HUDEP-2 (cell line): ENCODE data around the gene WSCD1.

Experiments
- DNase-seq, 76 experiments: peaks; one replicate each; lab custom pipeline; 2025; ENCODE audit not compliant: unreplicated experiment in 76 of 76; lab: John Stamatoyannopoulos, UW

WSCD1 gene

DNA sequence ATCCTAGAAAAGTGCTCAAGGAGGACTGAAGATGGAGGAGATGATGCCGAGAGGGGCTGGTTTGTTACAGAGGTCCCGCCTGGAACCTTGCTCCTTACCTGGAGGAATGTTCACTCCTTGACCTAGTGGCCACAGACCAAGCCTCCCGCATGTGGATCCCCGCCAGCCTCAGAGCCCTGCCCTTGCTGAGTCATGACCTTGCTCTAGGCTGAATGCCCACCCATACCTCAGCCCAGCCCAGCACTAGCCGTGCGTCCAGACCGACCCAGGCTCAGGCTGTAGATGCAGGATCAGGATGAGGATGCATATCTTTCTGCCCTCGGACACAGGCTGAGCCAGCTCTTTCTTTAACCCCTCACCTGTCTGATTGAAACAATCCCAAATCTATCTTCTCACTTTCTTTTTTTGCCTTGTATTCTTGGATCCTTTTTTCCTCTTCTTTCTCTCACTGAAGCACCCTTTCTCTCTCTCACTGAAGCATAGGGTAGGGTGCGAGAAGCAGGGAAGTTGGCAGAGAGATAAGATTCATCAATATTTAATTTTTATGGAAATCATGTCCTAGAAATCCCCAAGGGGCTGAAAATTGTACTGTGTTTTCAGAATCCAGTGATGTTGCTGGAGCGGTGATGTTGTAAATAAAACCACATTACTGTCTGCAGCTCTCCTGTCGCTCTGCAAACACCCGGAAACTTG, 34.9 kb downstream of the WSCD1 start:
- no peak for DNase-seq

DNA sequence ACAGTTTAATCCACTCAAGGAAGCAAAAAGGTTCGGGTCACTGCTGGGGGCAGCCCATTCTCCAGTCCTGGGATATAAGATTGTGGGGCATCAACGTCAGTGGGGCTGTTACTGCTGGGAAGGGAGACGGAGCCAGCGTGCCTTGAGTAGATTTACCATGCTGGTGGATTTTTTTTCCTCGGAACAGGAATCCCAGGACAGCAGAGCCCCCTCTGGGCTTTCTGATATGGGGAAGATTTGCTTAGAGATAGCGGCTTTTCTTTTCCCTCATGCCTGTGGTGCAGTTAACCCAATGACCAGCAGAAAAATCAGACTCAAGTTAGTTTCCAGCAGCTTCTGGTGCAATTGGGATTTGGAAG, 35.4 kb downstream of the WSCD1 start:
- no peak for DNase-seq

DNA sequence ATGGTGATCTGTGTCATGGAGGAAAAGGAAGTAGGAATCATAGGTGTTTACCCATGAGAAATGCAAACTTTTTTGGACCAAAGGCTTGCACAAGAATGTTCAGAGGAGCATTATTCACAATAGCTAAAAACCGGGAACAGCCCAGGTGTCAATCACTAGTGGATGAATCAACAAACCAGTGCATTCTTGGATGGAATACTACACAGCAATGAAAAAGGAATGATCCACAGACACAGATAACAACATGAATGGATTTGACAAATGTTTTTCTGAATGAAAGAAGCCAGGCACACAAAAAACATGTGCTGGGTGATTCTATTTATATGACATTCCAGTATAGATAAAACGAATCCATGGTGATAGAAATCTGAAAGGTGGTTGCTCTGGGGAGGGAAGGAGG, 36.0 kb downstream of the WSCD1 start:
- DNase-seq, result no peak

DNA sequence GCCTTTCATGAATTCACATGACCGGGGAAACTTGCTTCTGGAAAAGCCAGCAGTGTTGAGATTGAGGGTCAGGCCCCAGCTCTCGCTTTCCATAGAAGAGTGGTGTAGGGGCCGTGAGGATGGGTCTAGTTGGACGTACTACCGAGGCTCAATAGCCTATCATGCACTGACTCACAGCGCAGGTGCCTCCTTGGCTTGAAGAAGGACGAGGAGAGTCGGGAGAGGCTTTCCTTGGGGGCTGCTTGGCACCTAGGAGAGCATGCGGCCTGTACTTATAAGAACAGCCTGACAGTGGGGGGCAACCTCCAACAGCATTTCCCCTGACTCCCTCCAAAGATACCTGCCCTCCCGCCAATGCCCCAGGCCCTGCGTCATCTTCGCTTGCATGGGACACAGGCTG, 37.6 kb downstream of the WSCD1 start:
- no peak for DNase-seq

DNA sequence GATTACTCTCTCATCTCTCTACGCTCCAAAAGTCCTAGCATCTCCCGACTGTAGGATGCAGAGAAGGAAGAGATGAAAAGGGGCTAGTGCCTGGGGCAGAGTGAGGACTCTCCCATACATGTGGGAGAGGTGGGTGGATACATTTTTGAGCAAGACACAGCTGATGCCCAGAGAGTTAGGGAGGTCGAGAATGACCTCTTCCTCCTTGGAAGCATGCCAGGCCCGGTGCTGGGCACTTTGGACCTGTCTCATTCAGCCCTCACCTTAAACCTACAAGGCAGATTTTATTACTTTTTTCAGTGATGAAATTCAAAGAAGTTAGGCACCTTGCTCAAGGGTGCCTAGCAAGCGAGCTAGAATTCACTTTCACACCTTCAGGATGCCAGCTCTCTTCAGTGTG, 38.2 kb downstream of the WSCD1 start:
- DNase-seq, result no peak

DNA sequence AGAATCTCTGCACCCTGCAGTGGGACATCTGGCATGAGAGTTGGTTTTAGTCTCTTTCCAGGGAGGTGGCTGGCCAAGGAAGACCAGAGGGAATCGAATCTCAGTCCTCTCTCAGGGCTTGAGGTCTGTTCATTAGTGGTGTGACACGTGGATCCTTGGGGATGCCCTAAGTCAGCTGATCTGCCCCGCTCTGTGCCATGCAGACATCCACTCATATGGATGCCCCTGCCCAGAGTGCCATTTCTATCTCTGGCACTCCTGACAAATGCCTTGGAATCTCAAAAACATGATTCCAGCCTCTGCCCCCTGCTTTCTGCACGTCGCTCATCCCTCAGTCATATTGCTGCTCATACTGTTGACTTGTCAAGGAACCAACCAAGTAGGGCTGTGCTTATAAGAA, 38.8 kb downstream of the WSCD1 start:
- no peak for DNase-seq

DNA sequence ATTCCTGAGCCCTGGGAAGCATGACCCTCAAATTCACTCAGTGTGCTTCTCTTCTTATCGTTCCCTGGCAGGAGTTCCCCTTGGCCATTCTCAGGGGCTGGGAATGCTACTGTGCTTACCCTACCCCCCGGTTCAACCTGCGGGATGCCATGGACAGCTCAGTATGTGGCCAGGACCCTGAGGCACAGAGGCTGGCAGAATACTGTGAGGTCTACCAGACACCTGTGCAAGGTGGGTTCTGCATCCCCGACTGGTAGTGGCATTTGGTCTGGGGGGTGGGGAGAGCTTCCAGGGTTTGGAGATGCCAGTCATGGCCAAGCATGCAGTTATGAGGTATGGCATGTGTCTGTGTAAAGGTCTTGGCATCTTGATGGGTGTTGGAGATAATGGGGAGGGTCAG, 39.4 kb downstream of the WSCD1 start:
- DNase-seq, result no peak

DNA sequence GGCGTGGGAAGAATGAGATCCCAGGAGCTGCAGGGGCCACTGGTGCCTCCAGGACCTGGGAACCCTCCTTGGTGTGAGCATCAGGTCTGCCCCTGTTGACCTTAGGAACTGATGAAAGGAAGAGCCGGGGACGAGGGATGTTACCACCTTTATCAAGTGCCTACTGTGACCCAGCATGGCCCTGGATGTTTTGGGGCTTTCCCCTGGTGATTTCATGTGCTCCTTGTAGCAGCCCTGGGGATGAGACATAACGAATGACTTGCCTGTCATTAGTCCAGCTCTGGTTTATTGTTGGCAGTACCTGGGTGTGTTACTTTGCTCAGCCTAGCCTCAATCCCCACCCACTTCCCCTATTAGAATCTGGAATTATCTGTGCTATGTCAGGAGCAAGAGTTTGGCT, 39.9 kb downstream of the WSCD1 start:
- DNase-seq, result no peak

DNA sequence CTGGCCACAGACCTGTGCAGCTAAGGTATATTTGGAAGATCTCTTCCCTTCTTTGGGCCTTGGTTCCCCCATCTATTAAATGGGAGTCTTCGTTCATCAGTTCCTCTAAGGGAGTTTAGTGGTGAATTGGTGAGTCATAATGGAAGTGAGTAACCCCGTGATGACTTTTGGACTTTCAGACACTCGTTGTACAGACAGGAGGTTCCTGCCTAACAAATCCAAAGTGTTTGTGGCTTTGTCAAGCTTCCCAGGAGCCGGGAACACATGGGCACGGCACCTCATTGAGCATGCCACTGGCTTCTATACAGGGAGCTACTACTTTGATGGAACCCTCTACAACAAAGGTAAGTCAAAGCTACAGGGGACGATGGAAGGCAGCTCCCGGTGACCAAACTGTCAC, 40.4 kb downstream of the WSCD1 start:
- no peak for DNase-seq

DNA sequence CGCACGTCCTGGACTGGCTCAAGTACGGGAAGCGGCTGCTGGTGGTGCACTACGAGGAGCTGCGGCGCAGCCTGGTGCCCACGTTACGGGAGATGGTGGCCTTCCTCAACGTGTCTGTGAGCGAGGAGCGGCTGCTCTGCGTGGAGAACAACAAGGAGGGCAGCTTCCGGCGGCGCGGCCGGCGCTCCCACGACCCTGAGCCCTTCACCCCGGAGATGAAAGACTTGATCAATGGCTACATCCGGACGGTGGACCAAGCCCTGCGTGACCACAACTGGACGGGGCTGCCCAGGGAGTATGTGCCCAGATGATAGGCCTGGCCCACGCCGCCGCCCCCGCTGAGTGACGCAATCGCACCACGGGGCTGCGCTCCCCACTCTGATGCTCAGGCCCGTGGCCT, 50.2 kb downstream of the WSCD1 start:
- no peak for DNase-seq

DNA sequence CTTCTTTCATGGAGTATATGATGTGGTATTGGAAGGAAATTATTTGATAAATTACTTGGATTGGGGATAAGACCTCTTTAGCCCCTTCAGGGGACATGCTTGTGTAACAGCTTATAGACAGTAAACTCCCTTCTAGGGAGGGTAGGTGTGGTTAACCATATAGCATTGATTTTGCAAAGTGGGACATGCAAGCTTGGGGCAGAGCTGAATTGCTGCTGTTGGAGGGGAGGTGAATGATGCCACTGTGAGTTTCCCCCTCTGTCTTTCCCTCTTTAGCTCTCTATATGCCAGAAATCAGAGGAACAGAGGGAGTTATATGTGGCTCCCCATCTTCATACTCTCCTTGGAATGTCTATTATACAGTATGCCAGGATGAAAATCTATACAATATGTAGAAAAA, 54.7 kb downstream of the WSCD1 start:
- no peak for DNase-seq

DNA sequence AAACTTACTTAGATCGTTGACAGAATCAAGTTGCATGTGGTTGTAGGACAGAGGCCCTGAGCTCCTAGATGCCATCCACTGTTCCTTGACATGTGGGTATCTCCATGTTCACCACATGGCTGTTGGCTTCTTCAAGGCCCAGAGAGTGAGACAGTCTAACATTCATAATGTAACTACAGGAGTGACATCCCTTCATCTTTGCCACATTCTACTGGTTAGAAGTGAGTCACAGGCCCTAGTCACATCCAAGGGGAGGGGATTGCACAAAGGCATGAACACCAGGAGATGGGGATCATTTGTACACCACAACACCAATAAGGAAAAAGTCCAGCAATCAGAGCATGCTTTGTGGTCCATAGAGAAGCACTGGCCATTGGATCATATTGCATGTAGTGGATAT, 56.6 kb downstream of the WSCD1 start:
- DNase-seq, result no peak

DNA sequence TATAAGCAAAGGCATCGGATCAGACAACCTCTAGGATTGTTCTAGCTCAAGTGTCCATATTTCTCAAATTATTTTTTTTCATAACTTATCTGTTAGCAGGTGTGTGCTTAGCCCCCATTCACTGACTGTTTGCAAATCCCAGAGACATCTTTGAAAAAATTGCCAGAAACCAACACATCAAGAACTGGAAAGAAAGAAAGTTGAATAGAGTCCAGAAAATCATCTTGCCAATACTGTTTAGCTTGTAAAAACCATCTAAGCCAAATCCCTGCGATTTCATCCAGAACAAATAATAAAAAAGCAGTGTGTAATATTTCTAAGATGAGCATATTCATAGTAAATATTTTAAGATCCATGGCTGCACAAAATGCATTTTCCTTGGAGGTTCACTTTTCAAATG, 64.5 kb downstream of the WSCD1 start:
- DNase-seq, result no peak

DNA sequence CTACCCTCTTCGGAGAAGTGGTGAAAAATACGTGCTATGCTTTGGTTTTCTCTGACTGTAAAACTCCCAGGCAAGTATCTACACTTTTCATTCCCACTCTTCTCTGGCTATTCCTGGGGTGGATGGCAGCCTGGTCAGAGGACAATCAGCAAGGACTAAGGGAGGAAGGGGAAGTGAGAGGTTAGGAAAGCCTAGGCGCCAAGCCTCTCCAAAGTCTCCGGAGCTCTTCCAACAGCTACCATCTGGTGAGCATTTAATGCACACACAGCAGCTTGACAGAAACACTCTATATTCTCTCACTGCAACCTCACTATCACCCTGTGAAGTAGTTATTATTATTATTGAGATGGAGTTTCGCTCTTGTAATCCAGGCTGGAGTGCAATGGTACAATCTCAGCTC, 65.1 kb downstream of the WSCD1 start:
- no peak for DNase-seq

DNA sequence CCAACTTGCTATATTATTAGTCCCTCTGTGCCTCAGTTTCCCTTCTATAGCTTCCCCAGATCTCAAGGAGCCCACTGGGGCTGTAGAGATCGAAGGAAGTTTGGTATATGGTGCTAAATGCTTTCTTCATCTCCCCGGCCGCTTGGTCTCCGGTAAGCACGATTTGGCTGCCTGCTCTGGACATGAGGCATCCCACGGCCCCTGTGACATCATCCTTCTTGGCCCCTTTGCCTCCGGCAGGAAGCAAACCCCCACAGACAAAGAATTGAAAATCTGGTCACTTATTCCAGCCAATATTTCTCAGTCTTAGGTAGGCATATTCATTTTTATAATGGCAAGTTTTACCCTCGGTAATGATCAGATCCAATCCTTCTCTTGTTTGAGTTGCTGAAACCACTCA, 65.8 kb downstream of the WSCD1 start:
- DNase-seq, result no peak

DNA sequence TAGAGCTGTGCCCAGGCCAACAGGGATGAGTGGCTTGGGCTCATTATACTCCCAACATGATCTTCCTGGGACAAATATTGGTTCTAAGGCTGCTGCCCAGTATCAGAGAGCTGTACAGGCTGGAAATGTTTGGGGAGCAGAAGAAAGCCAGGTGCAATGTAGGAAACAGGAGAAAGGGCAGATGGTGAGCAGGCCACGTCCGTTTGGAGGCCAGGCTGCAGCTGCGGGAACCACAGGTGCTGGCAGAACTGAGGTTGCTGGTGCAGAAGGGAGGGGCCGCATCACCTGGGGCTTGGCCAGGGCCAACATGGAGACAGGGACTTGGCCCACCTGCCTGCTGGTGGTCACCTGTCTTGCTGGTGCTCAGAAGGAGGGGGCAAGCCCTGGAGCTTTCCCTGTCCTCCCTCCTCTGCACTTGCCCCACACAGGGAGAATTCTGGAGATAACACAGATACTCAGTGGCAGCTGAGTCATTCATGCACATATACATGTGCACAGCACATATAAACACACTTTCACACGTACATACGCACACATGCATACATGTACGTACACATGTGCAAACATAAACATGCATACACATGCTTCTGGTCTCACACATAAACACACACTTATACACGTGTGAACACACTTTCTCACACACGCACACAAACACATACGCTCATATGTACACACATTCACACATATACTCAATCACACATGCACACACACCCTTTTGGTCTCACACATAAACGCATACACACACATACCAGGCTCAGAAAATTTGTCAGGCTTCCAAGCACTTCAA, 67.7 kb downstream of the WSCD1 start:
- DNase-seq, result no peak

DNA sequence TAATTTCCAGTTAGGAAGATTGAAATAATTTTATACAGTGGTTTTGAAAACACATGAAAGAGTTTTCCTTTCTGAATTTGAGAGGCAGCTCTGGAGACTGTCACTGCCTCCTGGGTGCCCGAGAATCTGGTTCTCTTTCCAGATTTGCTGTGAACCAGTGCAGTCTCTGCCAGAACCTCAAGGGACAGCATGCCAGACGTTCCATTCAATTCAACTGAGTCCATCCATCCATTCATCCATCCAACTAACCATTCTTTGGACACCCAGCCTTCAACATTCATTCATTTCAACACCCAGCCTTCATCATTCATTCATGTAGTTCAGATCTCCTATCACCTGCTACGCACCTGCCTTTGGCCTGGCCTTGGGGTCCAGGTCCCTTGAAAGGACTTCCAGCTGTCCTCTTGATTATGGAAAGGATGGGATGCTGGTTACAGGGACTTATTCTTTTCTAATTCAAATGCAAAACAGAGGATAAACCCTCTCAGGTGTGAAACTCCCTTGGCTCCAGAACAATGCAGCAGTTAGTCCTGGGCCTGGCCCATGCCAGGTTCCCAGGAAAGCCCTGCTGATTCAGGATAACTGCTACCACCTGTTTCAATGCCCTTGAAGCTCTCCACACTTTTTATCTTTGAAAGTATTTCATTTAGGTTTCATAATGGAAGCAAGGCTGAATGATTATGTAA, 68.7 kb downstream of the WSCD1 start:
- DNase-seq, result no peak

DNA sequence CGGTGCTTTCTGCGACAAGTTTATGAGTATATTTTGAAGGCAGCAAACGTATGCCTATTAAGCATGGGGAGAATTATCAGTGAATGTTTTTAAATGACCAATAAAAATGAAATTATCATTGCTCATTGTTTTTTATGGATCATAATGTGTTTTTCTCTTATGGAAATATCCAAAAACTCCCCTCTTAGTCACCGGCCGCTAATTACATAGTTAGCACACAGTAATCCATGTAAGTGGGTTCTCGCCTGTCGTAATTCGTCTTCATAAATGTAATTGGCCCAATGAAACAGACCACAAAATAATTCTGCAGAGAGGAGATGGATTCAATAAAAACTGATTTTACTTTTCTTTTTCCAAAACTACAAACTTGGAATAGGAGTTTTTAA, 69.3 kb downstream of the WSCD1 start:
- DNase-seq, result no peak

DNA sequence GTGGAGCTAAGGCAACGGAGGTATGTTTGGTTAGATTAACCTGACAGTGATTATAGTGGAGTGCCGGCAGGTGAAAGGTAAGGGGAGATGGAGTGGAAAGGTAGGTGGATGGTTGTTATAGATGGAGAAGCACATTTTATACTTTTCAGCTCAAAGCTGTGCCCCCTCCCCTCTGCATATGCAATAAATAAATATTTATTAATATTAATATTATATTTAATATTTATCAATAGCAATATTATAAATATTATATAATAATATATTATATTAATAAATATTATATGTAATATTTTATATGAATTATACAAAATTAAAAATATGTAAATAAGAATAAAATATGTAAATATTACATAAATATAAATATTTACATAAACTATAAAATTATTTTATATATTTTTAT, 70.0 kb downstream of the WSCD1 start:
- no peak for DNase-seq

DNA sequence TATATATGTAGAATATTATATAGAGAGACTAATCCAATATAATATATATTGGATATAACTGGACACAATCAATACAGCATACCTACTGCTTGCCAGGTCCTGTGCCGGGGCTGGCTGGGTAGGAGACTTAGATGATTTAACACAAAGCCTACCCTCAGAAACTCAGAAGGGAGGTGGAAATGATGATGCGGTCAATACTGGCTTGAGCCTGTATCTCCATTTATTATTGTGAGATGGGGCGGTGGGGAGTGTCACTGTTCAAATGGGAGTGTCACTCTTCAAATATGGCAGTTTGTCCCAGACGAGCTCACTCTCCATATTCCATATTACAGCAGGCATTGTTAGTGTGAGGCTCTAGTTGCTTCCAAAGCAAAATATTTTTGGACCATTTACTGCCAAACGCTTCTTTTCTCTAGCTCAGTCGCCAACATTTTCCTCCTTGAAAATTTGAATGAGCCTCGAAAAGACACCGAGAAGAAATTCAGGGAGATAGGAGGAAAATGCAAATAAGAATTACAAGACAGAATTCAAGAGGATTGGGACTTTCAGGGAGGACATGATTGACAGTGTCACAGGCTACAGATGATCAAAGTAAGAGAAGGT, 70.7 kb downstream of the WSCD1 start:
- DNase-seq, result no peak

DNA sequence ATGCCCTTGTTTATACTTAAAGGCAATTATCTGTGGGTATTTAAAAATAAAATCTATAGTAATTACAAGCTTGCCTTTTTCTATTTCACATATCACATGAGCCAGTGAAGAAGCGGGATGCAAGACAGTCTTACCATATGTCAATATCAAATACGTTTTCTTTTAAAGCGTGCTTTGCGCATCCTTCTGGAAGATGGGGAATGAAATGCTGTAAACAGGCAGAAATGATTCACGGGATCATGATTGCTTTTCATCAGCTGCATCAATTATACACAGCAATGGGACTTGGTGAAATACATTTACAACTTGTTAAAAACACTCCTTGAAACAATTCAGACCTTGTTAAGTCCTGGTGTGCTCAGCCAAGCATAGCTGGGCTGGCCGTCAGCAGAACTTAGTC, 72.5 kb downstream of the WSCD1 start:
- no peak for DNase-seq

DNA sequence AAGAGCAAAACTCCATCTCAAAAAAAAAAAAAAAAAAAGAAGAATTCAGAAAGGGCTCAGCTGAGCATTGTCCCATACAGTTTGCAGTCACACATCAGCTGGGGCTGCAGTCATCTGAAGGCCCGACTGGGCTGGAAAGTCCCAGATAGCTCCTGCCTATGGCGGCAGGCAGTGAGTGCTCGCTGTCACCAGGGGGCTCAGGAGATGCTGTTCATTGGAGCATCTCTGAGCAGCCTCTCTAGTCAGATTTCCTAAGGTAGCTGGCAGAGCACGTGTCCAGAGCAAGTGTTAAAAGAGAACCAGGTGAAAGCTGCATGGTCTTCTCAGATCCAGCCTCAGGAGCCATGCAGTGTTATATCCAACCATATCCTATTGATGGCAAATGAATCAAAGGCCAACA, 75.8 kb downstream of the WSCD1 start:
- no peak for DNase-seq
